Stomach smooth muscle (tissue), 2 donors: ENCODE data around the gene FERD3L.

Source experiments
- H3K27ac ChIP-seq: one replicate; pipeline ENCODE4 v1.7.0; 2013; ENCODE audit warnings: mild to moderate bottlenecking, low read length, inconsistent platforms
- H3K27me3 ChIP-seq, 2 donors: one replicate each; pipeline ENCODE4 v1.7.0; 2013; ENCODE audit warnings: low read length in 2 of 2; ENCODE audit not compliant: insufficient read depth in 2 of 2, control insufficient read depth in 1 of 2
- H3K36me3 ChIP-seq, 2 donors: one replicate each; pipeline ENCODE4 v1.7.0; 2013; ENCODE audit warnings: low read length in 2 of 2; ENCODE audit not compliant: control insufficient read depth in 2 of 2, insufficient read depth in 2 of 2
- H3K4me1 ChIP-seq: one replicate; pipeline ENCODE4 v1.7.0; 2013; ENCODE audit warnings: low read length; ENCODE audit not compliant: control insufficient read depth, insufficient read depth
- H3K4me3 ChIP-seq, 2 donors: one replicate each; pipeline ENCODE4 v1.7.0; 2013; ENCODE audit warnings: low read length in 2 of 2
- H3K9ac ChIP-seq, 2 donors: one replicate each; pipeline ENCODE4 v1.7.0; 2013; ENCODE audit warnings: low read length in 2 of 2, mild to moderate bottlenecking in 1 of 2
- H3K9me3 ChIP-seq, 2 donors: one replicate each; pipeline ENCODE4 v1.7.0; 2013; ENCODE audit warnings: low read length in 2 of 2; ENCODE audit not compliant: control insufficient read depth in 2 of 2
- donor health status: healthy.
- donor health status: Pancreatic carcinoma.

FERD3L gene

GRCh38 chr7:19116121-19117090, 28.8 kb downstream of the FERD3L start:
- H3K36me3 ChIP-seq, result no peaks in the 10 kb centered on the region
- peaks cover 52 to 92% of the 10 kb centered on the region in 2 donors for H3K27me3 ChIP-seq
- H3K9me3 ChIP-seq, result no peaks in the 10 kb centered on the region
- no peak overlapping the region for H3K9ac ChIP-seq
- H3K4me1 ChIP-seq, result peaks cover 14% of the 10 kb centered on the region
- H3K4me3 ChIP-seq, result peak overlapping the region; percentile 55 to 76
- no peak overlapping the region for H3K27ac ChIP-seq

- Histone ChIP-seq H3K27ac (no peak overlapping the region), H3K9ac (no peak overlapping the region), H3K27me3 (peaks cover 61 to 90% of the 10 kb centered on the region in 2 donors), H3K4me3 (no peak overlapping the region), H3K36me3 (no peaks in the 10 kb centered on the region), H3K9me3 (no peaks in the 10 kb centered on the region), H3K4me1 (peaks cover 14% of the 10 kb centered on the region)
Observed at GRCh38 chr7:19114551-19114855, 30.7 kb downstream of the FERD3L start.

GRCh38 chr7:19113855-19114550, 31.2 kb downstream of the FERD3L start:
- Histone ChIP-seq H3K9ac (no peak overlapping the region), H3K36me3 (no peaks in the 10 kb centered on the region), H3K4me1 (peaks cover 14% of the 10 kb centered on the region), H3K9me3 (no peaks in the 10 kb centered on the region), H3K4me3 (no peak overlapping the region), H3K27ac (no peak overlapping the region), H3K27me3 (peaks cover 61 to 89% of the 10 kb centered on the region in 2 donors)

GRCh38 chr7:19113002-19113350, 32.2 kb downstream of the FERD3L start:
- H3K27me3 ChIP-seq, result peaks cover 63 to 89% of the 10 kb centered on the region in 2 donors
- H3K4me3 ChIP-seq, result no peak overlapping the region
- peaks cover 20% of the 10 kb centered on the region for H3K4me1 ChIP-seq
- H3K9me3 ChIP-seq, result no peaks in the 10 kb centered on the region
- H3K27ac ChIP-seq, result no peak overlapping the region
- no peaks in the 10 kb centered on the region for H3K36me3 ChIP-seq
- no peak overlapping the region for H3K9ac ChIP-seq

- Histone ChIP-seq H3K4me3 (no peak overlapping the region), H3K9me3 (no peaks in the 10 kb centered on the region), H3K27me3 (peaks cover 68 to 90% of the 10 kb centered on the region in 2 donors), H3K9ac (no peak overlapping the region), H3K36me3 (no peaks in the 10 kb centered on the region), H3K4me1 (peaks cover 25% of the 10 kb centered on the region), H3K27ac (no peak overlapping the region)
Observed at GRCh38 chr7:19112274-19113001, 32.8 kb downstream of the FERD3L start.

- no peak overlapping the region for H3K4me3 ChIP-seq
- no peaks in the 10 kb centered on the region for H3K36me3 ChIP-seq
- H3K27ac ChIP-seq, result no peak overlapping the region
- no peaks in the 10 kb centered on the region for H3K9me3 ChIP-seq
- H3K9ac ChIP-seq, result no peak overlapping the region
- peaks cover 30% of the 10 kb centered on the region for H3K4me1 ChIP-seq
- H3K27me3 ChIP-seq, result peaks cover 74 to 91% of the 10 kb centered on the region in 2 donors
Observed at GRCh38 chr7:19111474-19112273, 33.5 kb downstream of the FERD3L start.

- Histone ChIP-seq H3K4me1 (peaks cover 26% of the 10 kb centered on the region), H3K9me3 (no peaks in the 10 kb centered on the region), H3K9ac (no peak overlapping the region), H3K27me3 (peaks cover 76 to 91% of the 10 kb centered on the region in 2 donors), H3K36me3 (no peaks in the 10 kb centered on the region), H3K4me3 (no peak overlapping the region), H3K27ac (no peak overlapping the region)
Observed at GRCh38 chr7:19110776-19111175, 34.4 kb downstream of the FERD3L start.

GRCh38 chr7:19110026-19110730, 35.0 kb downstream of the FERD3L start:
- peaks cover 76 to 93% of the 10 kb centered on the region in 2 donors for H3K27me3 ChIP-seq
- no peak overlapping the region for H3K4me3 ChIP-seq
- H3K36me3 ChIP-seq, result no peaks in the 10 kb centered on the region
- no peaks in the 10 kb centered on the region for H3K9me3 ChIP-seq
- no peak overlapping the region for H3K9ac ChIP-seq
- H3K27ac ChIP-seq, result no peak overlapping the region
- peaks cover 25% of the 10 kb centered on the region for H3K4me1 ChIP-seq

GRCh38 chr7:19109000-19109946, 35.9 kb downstream of the FERD3L start:
- Histone ChIP-seq H3K27me3 (peaks cover 73 to 92% of the 10 kb centered on the region in 2 donors), H3K27ac (no peak overlapping the region), H3K4me1 (peaks cover 25% of the 10 kb centered on the region), H3K4me3 (no peak overlapping the region), H3K9ac (no peak overlapping the region), H3K9me3 (no peaks in the 10 kb centered on the region), H3K36me3 (no peaks in the 10 kb centered on the region)
